CD14-positive monocyte (primary cell): Measurements from ENCODE around the gene RPLP2. TPM values are rescaled to one million over a fixed set of nuclear protein-coding genes. Genes with fewer than 3 reads are reported as not detected.
A peak's percentile ranks its signal among the peaks of the same experiment; 100 is the strongest.

ENCODE experiments used
- DNase-seq, 3 donors: peaks; one replicate each; pipeline ENCODE4 v3.0.0-alpha.2; 2011 to 2022
- H2AFZ ChIP-seq: 2 replicates; pipeline ENCODE4 v1.6.0; 2012; ENCODE audit warnings: mild to moderate bottlenecking, low read depth, low read length, inconsistent platforms; ENCODE audit not compliant: insufficient read depth, poor library complexity, severe bottlenecking
- H3K27ac ChIP-seq, 2 donors: 1 replicate in 1 of 2; 2 replicates in 1 of 2; pipeline ENCODE4 v1.5.1; 2012 to 2013; ENCODE audit warnings: low read length in 2 of 2, control low read depth in 1 of 2, inconsistent platforms in 1 of 2, low read depth in 1 of 2, mild to moderate bottlenecking in 1 of 2
- H3K27me3 ChIP-seq, 2 donors: one replicate each; pipeline versions ENCODE4 v1.6.0 to v1.6.1; 2011 to 2013; ENCODE audit warnings: low read length in 2 of 2; ENCODE audit not compliant: control insufficient read depth in 2 of 2, insufficient read depth in 2 of 2
- H3K36me3 ChIP-seq, 2 donors: replicated peaks in 1 of 2; 1 replicate in 1 of 2; 2 replicates in 1 of 2; pipeline versions ENCODE4 v1.5.1 to v1.6.1; 2012 to 2013; ENCODE audit warnings: low read length in 2 of 2, control low read depth in 1 of 2, inconsistent platforms in 1 of 2, mild to moderate bottlenecking in 1 of 2; ENCODE audit not compliant: insufficient read depth in 2 of 2, control insufficient read depth in 1 of 2
- H3K4me1 ChIP-seq, 2 donors: 1 replicate in 1 of 2; 2 replicates in 1 of 2; pipeline versions ENCODE4 v1.5.1 to v1.6.1; 2012 to 2013; ENCODE audit warnings: low read length in 2 of 2, control low read depth in 1 of 2, inconsistent platforms in 1 of 2, mild to moderate bottlenecking in 1 of 2, moderate library complexity in 1 of 2; ENCODE audit not compliant: insufficient read depth in 2 of 2, control insufficient read depth in 1 of 2
- H3K4me2 ChIP-seq: replicated peaks from 2 replicates; pipeline ENCODE3; 2012; ENCODE audit warnings: low read length, moderate library complexity, mild to moderate bottlenecking; ENCODE audit not compliant: poor library complexity, severe bottlenecking; ENCODE audit errors: extremely low read depth
- H3K4me3 ChIP-seq, 3 experiments: fragments of 200-600 bp in 1 of 3; sonication (generic) in 1 of 3; replicated peaks in 1 of 3; 1 replicate in 2 of 3; 2 replicates in 1 of 3; pipeline ENCODE4 v1.5.1; 2011 to 2013; ENCODE audit warnings: low read length in 3 of 3, mild to moderate bottlenecking in 3 of 3, control low read depth in 2 of 3, low read depth in 2 of 3, inconsistent platforms in 1 of 3, moderate library complexity in 1 of 3
- H3K79me2 ChIP-seq: 2 replicates; pipeline ENCODE4 v1.6.0; 2012; ENCODE audit warnings: mild to moderate bottlenecking, control low read depth, inconsistent platforms, low read length, moderate library complexity; ENCODE audit not compliant: insufficient read depth
- H3K9ac ChIP-seq: 2 replicates; pipeline ENCODE4 v1.6.0; 2017; ENCODE audit warnings: low read length, mild to moderate bottlenecking; ENCODE audit not compliant: insufficient read depth, poor library complexity, severe bottlenecking
- H3K9me3 ChIP-seq, 2 donors: replicated peaks in 1 of 2; 1 replicate in 1 of 2; 2 replicates in 1 of 2; pipeline versions ENCODE4 v1.5.1 to v1.6.1; 2012 to 2013; ENCODE audit warnings: low read length in 2 of 2, control low read depth in 1 of 2; ENCODE audit not compliant: control insufficient read depth in 1 of 2, insufficient read depth in 1 of 2
- H4K20me1 ChIP-seq: 2 replicates; pipeline ENCODE4 v1.6.0; 2012; ENCODE audit warnings: mild to moderate bottlenecking, low read length, control low read depth, moderate library complexity; ENCODE audit not compliant: insufficient read depth
- H3K27ac Mint-ChIP-seq, 7 donors: one replicate each; pipeline ENCODE4 v1.8.0; 2020; ENCODE audit warnings: mild to moderate bottlenecking in 7 of 7, mixed read lengths in 7 of 7, moderate library complexity in 6 of 7, inconsistent platforms in 2 of 7
- H3K27me3 Mint-ChIP-seq, 3 donors: one replicate each; pipeline ENCODE4 v1.8.0; 2021 to 2022; ENCODE audit warnings: low read depth in 3 of 3, mild to moderate bottlenecking in 3 of 3, mixed read lengths in 3 of 3, moderate library complexity in 3 of 3, inconsistent platforms in 1 of 3
- H3K36me3 Mint-ChIP-seq, 2 donors: one replicate each; pipeline ENCODE4 v1.8.0; 2020; ENCODE audit warnings: mixed read lengths in 2 of 2, inconsistent platforms in 1 of 2, mild to moderate bottlenecking in 1 of 2
- H3K4me1 Mint-ChIP-seq: one replicate; pipeline ENCODE4 v1.8.0; 2020; ENCODE audit warnings: mild to moderate bottlenecking, mixed read lengths
- H3K4me3 Mint-ChIP-seq, 2 donors: one replicate each; pipeline ENCODE4 v1.8.0; 2020; ENCODE audit warnings: mild to moderate bottlenecking in 2 of 2, mixed read lengths in 2 of 2, moderate library complexity in 1 of 2
- H3K9me3 Mint-ChIP-seq, 7 donors: one replicate each; pipeline ENCODE4 v1.8.0; 2020 to 2022; ENCODE audit warnings: mixed read lengths in 7 of 7, mild to moderate bottlenecking in 6 of 7, moderate library complexity in 6 of 7, inconsistent platforms in 2 of 7
- CTCF ChIP-seq: fragments of 200-600 bp; IDR thresholded peaks from one replicate; pipeline ENCODE4 v1.8.0; 2022; ENCODE audit warnings: antibody characterized with exemption, mild to moderate bottlenecking
- WGBS: methylation state at CpG from one replicate; pipeline ENCODE4 v1.1.5; 2013; ENCODE audit warnings: missing lambda C conversion rate; ENCODE audit not compliant: insufficient coverage; 5-methylcytosine and 5-hydroxymethylcytosine counted together
- intact Hi-C, 2 donors: fragments of 100-400 bp; cut with micrococcal nuclease; formaldehyde crosslinking; loops; one replicate each; pipeline versions ENCODE4 v1.15.0 to v1.15.1; 2023
- polyA plus RNA-seq, 3 donors: library from polyadenylated mRNA; depleted of rRNA in 1 of 3; unstranded in 2 of 3; stranded (reverse) in 1 of 3; fragments of 300-500 nt in 2 of 3; fragments of >200 nt in 1 of 3; fragmentation: Illumina TruSeq in 2 of 3; gene quantifications; 1 replicate in 2 of 3; 2 replicates in 1 of 3; pipeline ENCODE4 v1.2.3, GENCODE V29; 2012 to 2021

RPLP2 gene
- polyA plus RNA-seq, 3 donors: 879 to 1,191 (median 990) TPM

DNA sequence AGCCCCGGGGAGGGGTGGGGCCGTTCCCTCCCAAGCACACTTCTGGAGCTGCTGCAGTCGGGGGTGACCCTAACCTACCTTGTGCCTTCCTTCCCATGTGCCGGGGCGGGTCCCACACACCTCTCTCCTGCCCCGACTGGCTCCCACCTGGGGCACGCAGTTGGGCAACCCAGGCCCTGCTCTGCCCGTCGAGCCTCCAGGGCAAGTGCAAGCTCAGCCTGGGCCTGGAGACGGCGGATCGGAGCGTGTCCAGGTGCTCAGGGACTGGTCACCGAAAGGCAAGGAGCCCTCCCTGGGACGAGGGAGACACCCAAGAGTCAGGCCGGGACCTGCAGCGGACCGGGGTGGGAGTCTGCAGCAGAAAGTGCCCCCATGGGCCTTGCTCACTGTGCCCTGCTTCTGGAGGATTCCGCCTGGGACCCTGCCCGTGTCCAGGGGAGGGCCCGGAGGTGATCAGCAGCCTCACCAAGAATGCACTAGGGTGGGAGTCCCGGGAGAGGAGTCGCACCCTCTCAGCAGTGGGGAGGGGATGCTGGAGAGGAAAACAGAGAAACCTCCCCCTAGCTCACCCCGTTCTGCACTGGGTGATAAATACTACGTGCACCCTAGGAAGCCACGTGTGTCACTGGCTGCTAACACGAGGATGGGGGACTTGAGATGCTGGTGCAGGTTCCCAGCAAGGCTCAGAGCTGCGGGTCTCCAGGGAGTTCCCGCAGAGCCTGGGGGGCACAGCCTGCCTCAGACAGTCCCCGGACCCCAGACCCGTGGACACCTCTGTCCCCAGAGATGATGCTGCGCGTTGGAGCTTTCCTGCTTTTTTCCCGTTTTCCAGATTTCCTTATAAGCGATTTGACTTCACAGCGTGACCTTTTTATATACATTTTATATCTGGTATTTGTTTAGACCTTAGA, 27.2 kb upstream of the RPLP2 start:
- peaks cover 2 to 19% (median 4%) of the 10 kb centered on the region in 3 donors for H3K27me3 Mint-ChIP-seq
- WGBS: 91% methylated on average over 25 of the region's 36 CpGs
- Histone ChIP-seq H3K4me1 (peaks cover 14 to 18% of the 10 kb centered on the region in 2 donors), H3K79me2 (peaks cover 17% of the 10 kb centered on the region), H3K4me3 (no peak overlapping the region), H3K36me3 (peaks cover 0 to 8% of the 10 kb centered on the region in 2 donors), H2AFZ (no peak overlapping the region), H4K20me1 (peaks cover 4% of the 10 kb centered on the region), H3K27me3 (no peaks in the 10 kb centered on the region), H3K9me3 (no peaks in the 10 kb centered on the region), H3K9ac (no peak overlapping the region), H3K27ac (no peak overlapping the region), H3K4me2 (no peak overlapping the region)
- no peak overlapping the region for H3K27ac Mint-ChIP-seq
- H3K4me3 Mint-ChIP-seq: no peak overlapping the region
- peaks cover 0 to 2% (median 0%) of the 10 kb centered on the region in 7 donors for H3K9me3 Mint-ChIP-seq
- peaks cover 9 to 15% of the 10 kb centered on the region in 2 donors for H3K36me3 Mint-ChIP-seq
- intact Hi-C loops: no loop called here
- H3K4me1 Mint-ChIP-seq: peaks cover 23% of the 10 kb centered on the region
- no peak for DNase-seq
- no peak for TF ChIP-seq CTCF

DNA sequence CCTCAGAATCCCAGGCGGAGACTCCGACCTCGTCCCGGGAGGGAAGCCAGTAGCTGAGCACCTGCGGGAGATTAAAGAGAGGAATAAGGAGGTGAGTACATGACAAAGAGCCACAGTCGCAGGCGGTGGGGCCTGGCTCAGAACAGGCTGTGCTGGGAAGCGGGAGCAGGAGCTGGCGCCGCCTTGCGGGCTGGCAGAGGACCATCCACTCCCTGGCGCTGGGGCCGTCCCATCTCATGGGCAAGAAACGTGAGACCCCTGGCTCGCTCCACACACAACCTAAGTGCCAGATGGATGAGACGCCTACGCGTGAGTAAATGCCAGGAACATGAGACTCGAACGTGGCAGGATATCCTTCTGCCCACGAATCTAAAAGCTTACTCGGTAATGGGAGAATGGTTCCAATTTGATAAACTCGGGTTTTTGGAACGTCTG, 26.2 kb upstream of the RPLP2 start:
- H3K9ac ChIP-seq: no peak overlapping the region
- Mint-ChIP-seq H3K27me3 (peaks cover 4 to 29% (median 8%) of the 10 kb centered on the region in 3 donors), H3K9me3 (peaks cover 0 to 2% (median 0%) of the 10 kb centered on the region in 7 donors), H3K36me3 (peaks cover 9 to 15% of the 10 kb centered on the region in 2 donors), H3K4me3 (no peak overlapping the region), H3K27ac (no peak overlapping the region), H3K4me1 (peaks cover 14% of the 10 kb centered on the region)
- H4K20me1 ChIP-seq: peaks cover 5% of the 10 kb centered on the region
- no peak overlapping the region for H3K4me3 ChIP-seq
- H3K27ac ChIP-seq: no peak overlapping the region
- peak in 1 of 3 donors; percentile 33 for DNase-seq
- H3K79me2 ChIP-seq: peaks cover 7% of the 10 kb centered on the region
- no peak overlapping the region for H2AFZ ChIP-seq
- no peaks in the 10 kb centered on the region for H3K9me3 ChIP-seq
- TF ChIP-seq CTCF: no peak
- peaks cover 0 to 10% of the 10 kb centered on the region in 2 donors for H3K27me3 ChIP-seq
- peaks cover 0 to 8% of the 10 kb centered on the region in 2 donors for H3K36me3 ChIP-seq
- H3K4me2 ChIP-seq: no peak overlapping the region
- H3K4me1 ChIP-seq: peaks cover 5 to 7% of the 10 kb centered on the region in 2 donors
- 46% methylated on average over 18 of the region's 24 CpGs for WGBS
- intact Hi-C loops: no loop called here
